ENCODE data around the gene SOX4.

SOX4 gene

DNA sequence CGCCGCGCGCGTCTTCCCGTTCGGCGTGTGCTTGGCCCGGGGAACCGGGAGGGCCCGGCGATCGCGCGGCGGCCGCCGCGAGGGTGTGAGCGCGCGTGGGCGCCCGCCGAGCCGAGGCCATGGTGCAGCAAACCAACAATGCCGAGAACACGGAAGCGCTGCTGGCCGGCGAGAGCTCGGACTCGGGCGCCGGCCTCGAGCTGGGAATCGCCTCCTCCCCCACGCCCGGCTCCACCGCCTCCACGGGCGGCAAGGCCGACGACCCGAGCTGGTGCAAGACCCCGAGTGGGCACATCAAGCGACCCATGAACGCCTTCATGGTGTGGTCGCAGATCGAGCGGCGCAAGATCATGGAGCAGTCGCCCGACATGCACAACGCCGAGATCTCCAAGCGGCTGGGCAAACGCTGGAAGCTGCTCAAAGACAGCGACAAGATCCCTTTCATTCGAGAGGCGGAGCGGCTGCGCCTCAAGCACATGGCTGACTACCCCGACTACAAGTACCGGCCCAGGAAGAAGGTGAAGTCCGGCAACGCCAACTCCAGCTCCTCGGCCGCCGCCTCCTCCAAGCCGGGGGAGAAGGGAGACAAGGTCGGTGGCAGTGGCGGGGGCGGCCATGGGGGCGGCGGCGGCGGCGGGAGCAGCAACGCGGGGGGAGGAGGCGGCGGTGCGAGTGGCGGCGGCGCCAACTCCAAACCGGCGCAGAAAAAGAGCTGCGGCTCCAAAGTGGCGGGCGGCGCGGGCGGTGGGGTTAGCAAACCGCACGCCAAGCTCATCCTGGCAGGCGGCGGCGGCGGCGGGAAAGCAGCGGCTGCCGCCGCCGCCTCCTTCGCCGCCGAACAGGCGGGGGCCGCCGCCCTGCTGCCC lies 1.1 kb downstream of the SOX4 start:
- peak; percentile 22 for DNase-seq (ENCODE audit: low read depth)

DNA sequence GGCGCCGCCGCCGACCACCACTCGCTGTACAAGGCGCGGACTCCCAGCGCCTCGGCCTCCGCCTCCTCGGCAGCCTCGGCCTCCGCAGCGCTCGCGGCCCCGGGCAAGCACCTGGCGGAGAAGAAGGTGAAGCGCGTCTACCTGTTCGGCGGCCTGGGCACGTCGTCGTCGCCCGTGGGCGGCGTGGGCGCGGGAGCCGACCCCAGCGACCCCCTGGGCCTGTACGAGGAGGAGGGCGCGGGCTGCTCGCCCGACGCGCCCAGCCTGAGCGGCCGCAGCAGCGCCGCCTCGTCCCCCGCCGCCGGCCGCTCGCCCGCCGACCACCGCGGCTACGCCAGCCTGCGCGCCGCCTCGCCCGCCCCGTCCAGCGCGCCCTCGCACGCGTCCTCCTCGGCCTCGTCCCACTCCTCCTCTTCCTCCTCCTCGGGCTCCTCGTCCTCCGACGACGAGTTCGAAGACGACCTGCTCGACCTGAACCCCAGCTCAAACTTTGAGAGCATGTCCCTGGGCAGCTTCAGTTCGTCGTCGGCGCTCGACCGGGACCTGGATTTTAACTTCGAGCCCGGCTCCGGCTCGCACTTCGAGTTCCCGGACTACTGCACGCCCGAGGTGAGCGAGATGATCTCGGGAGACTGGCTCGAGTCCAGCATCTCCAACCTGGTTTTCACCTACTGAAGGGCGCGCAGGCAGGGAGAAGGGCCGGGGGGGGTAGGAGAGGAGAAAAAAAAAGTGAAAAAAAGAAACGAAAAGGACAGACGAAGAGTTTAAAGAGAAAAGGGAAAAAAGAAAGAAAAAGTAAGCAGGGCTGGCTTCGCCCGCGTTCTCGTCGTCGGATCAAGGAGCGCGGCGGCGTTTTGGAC lies 2.0 kb downstream of the SOX4 start:
- peak; percentile 9 for DNase-seq (ENCODE audit: low read depth)

DNA sequence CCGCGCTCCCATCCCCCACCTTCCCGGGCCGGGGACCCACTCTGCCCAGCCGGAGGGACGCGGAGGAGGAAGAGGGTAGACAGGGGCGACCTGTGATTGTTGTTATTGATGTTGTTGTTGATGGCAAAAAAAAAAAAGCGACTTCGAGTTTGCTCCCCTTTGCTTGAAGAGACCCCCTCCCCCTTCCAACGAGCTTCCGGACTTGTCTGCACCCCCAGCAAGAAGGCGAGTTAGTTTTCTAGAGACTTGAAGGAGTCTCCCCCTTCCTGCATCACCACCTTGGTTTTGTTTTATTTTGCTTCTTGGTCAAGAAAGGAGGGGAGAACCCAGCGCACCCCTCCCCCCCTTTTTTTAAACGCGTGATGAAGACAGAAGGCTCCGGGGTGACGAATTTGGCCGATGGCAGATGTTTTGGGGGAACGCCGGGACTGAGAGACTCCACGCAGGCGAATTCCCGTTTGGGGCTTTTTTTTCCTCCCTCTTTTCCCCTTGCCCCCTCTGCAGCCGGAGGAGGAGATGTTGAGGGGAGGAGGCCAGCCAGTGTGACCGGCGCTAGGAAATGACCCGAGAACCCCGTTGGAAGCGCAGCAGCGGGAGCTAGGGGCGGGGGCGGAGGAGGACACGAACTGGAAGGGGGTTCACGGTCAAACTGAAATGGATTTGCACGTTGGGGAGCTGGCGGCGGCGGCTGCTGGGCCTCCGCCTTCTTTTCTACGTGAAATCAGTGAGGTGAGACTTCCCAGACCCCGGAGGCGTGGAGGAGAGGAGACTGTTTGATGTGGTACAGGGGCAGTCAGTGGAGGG lies 2.8 kb downstream of the SOX4 start:
- peak; percentile 5 for DNase-seq (ENCODE audit: low read depth)

DNA sequence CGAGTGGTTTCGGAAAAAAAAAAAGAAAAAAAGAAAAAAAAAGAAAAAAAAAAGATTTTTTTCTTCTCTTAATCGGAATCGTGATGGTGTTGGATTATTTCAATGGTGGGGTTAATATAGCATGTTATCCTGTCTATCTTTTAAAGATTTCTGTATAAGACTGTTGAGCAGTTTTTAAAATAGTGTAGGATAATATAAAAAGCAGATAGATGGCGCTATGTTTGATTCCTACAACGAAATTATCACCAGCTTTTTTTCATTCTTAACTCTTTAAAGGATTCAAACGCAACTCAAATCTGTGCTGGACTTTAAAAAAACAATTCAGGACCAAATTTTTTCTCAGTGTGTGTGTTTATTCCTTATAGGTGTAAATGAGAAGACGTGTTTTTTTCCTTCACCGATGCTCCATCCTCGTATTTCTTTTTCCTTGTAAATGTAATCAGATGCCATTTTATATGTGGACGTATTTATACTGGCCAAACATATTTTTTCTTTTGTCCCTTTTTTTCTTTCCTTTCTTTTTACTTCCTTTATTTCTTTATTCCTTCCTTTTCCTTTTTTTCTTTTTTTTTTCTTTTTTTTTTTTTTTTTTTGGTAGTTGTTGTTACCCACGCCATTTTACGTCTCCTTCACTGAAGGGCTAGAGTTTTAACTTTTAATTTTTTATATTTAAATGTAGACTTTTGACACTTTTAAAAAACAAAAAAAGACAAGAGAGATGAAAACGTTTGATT lies 3.6 kb downstream of the SOX4 start:
- no peak for DNase-seq (ENCODE audit: low read depth)

DNA sequence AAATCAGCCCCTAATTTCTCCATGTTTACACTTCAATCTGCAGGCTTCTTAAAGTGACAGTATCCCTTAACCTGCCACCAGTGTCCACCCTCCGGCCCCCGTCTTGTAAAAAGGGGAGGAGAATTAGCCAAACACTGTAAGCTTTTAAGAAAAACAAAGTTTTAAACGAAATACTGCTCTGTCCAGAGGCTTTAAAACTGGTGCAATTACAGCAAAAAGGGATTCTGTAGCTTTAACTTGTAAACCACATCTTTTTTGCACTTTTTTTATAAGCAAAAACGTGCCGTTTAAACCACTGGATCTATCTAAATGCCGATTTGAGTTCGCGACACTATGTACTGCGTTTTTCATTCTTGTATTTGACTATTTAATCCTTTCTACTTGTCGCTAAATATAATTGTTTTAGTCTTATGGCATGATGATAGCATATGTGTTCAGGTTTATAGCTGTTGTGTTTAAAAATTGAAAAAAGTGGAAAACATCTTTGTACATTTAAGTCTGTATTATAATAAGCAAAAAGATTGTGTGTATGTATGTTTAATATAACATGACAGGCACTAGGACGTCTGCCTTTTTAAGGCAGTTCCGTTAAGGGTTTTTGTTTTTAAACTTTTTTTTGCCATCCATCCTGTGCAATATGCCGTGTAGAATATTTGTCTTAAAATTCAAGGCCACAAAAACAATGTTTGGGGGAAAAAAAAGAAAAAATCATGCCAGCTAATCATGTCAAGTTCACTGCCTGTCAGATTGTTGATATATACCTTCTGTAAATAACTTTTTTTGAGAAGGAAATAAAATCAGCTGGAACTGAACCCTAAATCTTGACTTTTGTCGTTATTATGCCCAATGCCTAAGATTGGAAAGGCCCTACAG lies 4.5 kb downstream of the SOX4 start:
- DNase-seq (ENCODE audit: low read depth), result no peak

DNA sequence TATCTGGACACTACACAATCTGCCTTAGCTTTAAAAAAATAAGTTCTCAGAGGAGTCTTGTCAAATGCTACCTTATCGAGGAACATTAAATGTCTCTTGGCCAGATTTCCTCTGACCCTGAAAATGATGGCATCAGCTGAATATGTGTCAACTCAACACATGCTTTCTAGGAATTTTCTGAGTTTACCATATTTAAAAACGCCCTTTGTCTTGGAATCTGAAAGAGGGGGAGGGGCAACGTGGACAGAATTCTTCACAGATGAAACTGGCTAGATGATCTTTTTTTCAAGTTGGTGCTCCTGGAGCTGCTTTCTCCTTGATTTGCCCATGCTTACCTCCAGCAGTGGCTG lies 5.1 kb downstream of the SOX4 start:
- DNase-seq (ENCODE audit: low read depth), result no peak

DNA sequence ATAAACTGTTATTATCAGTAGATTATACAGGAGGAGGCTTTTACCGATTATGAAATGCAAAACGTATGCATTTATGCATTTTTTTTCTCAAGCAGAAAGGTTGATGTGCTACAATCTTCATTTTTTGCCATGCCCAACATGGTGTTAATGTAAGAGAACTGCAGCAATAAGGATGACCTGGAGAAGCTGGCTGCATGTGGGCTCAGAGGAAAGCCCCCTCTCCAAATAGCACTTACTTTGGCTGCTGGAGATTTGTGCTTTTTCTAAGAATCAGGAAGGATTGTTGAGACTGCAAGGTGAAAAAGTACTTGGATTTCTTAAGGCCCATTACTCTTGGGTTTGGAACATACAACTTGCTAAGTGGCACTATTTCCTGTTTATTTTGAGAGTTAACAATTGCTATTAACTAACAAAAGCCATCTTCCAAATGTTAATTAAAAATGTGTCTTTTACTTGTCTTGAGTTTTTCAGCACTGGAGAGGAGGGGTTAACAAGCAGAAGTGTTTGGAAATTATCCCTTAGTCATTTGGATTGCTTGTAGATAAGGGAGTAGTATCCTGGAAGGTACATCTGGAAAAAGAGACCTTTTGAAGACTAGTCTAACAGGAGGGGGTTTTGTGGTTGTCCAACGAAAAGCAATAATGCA lies 5.6 kb downstream of the SOX4 start:
- no peak for DNase-seq (ENCODE audit: low read depth)

DNA sequence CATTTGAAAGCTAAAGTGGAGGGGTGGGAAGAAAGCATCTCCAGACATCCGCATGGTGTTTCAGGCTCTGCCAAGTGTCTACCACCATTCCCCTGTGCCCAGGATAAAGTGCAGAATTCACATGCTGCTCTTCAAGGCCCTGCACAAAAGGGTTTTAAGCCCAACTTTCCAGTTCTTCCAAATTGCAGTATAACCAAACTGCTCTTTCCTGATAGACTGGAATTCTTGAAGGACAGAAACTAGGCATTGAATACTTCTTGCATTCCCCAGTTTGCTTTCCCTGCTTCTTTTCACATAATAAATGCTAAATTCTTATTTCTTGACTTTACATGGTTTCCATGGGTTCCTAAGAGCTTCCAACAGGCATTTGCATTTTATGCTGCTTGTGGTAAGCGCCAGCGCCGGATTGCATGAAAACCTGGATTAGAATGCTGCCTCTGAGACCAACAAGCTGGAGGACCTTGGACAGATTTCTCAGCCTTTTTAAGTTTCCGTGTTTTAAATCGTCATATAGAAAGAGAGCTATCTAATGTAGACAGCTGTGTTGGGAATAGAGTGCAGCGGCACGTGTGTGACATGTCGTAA lies 7.9 kb downstream of the SOX4 start:
- no peak for DNase-seq (ENCODE audit: low read depth)

DNA sequence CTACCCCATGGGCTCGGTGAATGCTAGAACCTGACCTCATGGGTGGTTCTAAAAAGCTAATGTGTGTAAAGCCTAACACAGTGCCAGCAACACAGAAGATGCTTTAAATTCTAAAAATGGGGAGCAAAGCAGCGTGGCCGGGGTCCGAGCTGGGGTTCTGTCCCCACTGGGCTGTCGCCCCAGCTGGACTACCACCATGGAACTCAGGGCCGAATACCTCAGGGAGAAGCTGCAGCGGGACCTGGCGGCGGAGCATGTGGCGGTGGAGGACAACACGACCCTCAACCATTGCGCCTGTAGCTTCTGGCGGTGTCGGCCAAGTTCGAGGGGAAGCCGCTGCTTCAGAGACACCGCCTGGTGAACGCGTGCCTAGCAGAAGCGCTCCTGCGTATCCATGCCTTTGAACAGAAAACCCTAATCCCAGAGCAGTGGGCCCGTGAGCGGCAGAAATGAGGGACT lies 8.4 kb downstream of the SOX4 start:
- DNase-seq (ENCODE audit: low read depth), result no peak

DNA sequence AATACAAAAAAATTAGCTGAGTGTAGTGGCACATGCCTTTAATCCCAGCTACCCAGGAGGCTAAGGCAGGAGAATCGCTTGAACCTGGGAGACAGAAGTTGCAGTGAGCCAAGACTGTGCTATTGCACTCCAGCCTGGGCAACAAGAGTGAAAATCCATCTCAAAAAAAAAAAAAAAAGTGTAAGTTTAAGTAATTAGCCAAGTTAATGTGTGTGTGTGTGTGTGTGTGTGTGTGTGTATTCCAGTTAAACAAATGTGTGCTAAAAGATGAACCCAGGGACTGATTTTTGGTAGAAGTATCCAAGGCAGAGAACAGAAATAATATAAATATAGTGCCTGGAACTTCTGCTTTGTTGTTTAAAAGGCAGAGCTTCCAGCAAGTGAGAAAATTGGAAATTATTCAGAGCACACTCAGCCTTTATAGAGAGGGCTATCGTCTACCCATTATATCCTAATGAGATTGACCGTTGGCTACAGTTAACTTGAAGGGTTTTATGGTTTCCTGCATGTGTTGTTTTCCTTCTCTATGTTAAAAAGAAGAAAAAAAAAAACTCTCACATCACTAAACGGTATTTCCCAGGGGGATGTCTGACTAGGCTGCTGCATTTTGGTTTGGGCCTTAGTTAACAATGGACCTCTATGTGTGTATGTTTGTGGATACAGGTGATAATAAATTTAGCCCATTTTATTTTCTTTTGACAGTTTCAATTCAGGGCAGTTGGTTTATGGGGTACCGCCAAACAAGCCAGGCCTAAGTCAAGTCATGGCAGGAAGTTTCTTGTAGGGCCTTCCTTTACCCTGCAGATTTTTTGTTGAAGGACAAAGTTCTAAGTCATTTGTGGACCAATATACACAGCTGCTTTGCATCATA lies 9.8 kb downstream of the SOX4 start:
- no peak for DNase-seq (ENCODE audit: low read depth)

DNA sequence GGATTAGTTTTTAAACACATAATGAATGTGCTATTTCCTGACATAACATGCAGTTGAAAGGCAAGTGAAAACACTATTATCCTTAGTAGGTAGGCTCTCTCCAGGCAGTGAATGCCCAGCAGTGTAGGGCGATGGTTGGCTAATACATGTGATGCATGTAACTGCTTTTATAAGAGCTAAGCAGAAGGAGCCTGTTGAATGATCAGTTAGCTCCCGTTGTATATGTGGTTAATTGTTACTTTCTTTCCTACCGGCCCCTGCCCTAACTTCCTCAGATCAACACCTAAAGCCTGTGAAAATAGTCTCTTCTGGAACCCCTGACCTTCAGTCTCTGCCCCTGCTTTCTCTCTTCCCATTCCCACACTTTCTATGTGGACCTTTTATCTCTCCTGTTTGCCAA lies 10.5 kb downstream of the SOX4 start:
- no peak for DNase-seq (ENCODE audit: low read depth)

DNA sequence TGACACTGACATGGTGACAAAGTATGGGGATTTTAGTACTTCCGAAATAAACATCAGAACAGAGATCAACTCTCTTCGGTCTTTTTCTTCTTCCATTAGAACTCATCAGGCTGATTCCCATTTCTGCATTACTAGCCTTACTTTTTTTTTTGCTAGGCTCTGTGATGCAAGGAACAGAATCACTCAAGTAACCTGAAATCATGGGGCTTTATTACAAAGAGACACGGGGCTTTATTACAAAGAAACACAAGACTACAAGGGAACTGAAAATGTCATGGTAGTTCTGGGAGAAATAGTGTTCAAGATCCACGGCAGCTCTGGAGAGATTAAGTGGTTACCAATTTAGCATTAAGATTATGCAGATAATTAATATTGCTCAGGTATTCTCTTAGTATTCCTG lies 11.6 kb downstream of the SOX4 start:
- no peak for DNase-seq (ENCODE audit: low read depth)

DNA sequence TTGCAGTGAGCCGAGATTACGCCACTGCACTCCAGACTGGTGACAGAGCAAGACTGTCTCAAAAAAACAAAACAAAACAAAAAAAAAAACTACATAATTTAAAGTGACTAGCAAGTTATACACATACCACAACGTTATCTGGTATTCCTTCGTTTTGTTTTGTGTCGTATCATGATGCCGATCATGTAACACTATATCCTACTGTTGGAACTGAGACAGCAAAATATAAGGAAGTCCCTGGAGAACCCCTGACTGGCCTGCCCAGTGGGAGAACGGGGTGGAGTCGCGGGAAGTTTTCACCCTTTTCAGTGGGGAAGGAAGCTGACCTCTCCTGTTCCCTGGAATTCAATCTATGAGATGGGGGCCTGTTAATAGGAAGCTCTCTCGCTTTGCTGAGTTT lies 15.1 kb downstream of the SOX4 start:
- no peak for DNase-seq (ENCODE audit: low read depth)

DNA sequence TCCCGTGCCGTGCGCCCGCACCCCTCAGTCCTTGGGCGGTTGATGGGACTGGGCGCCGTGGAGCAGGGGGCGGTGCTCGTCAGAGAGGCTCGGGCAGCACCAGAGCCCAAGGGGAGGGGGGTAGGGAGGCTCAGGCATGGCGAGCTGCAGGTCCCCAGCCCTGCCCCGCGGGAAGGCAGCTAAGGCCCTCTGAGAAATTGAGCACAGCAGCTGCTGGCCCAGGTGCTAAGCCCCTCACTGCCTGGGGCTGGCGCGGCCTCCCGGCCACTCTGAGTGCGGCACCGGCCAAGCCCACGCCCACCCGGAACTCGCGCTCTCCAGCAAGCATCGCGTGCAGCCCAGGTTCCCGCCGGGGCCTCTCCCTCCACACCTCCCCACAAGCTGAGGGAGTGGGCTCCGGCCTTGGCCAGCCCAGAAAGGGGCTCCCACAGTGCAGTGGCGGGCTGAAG lies 16.4 kb downstream of the SOX4 start:
- DNase-seq (ENCODE audit: low read depth), result no peak

DNA sequence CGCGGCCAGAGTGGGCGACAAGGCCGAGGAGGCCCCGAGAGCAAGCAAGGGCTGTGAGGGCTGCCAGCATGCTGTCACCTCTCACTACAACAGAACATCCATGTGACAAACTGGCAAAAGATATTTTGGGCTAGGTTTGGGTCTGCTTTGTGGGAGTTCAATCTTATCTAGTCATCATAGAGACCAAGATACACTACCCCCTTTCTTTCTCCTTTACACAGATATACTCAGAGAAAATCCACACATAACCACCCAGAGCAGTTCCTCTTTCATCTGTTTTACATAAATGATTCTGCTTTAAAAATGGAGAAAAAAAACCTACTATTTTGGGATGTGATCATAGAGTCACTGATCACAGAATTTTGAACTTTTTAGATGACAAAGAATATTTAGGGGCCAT lies 16.8 kb downstream of the SOX4 start:
- no peak for DNase-seq (ENCODE audit: low read depth)

DNA sequence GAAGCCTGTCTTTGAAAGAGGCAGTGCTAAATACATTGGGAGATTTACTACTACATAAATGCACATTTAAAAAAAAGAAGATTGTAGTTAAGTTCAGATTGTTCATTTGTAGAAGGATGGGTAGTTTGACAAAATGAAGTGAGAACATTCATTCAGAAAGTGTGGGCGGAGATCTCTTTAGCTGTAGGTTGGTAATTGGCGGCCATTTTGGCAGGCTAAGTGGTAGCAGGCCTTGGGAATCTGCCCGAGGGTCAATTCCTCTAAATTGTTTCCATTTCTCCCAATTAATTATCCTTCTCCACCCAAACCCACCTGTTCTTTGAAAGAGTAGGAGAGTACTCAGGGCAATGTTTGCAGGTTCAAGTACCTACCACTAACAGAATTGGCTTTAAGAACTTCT lies 17.9 kb downstream of the SOX4 start:
- DNase-seq (ENCODE audit: low read depth), result no peak

DNA sequence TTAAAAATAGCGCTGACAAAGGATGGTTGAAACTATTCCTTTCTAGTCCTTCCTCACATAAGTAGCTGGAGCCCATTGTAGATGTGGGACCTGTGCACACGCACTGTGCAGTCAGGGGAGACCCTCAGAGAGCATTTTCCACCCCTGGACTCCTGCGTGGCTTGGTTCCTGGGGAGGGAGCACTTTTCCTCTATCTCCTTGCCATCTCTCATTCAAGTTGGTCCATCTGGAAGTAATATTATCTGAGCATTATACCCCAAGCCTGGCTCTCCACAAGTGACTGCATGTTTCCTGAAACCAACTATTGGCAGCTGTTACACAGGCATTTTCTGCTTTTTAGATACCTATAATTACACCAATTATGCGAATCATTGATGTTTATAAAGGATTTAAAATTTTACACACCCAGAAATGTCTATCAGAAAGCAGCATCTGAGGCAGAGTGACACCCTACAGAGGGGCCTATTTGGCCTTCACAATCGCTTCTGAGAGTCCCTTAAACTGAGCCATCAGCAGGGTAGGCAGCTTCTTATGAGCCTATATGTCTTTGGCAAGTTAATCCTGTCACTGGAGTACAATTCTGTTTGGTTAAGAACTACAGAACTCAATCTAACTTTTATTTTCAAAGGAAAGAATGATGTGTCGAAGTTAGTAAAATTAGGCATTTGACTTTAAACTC lies 18.7 kb downstream of the SOX4 start:
- DNase-seq (ENCODE audit: low read depth), result no peak

DNA sequence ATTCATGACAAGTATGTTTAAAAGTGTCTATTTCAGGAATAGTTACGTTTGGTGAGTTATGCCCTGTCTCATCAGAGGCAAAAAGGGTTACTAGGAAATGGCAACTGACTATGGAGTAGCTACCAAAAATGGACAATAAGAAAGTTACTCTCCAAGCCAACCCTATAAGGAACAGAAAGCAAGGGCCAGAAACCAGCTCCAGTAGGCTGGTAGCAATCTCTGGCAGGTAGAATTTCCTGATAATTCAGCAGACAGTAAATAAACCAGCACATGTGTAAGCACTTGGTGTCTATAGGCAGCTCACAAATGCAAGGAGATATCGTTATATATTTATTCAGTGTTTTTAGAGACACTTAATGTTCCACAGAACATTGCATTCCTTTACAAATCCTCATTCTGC lies 20.3 kb downstream of the SOX4 start:
- DNase-seq (ENCODE audit: low read depth), result no peak
